Sciatic nerve (tissue), 2 donors: ENCODE measurements around the gene ATXN1. TPM values are rescaled to one million over a fixed set of nuclear protein-coding genes. Genes with fewer than 3 reads are reported as not detected.

Experiments used
- ATAC-seq: fragments of 200-7000 bp; cut with Tn5 transposase; one replicate; pipeline ENCODE4 v1.9.1; 2020; ENCODE audit warnings: mild to moderate bottlenecking, moderate library complexity
- DNase-seq: peaks from one replicate; pipeline ENCODE4 v3.0.0-alpha.2; 2020; ENCODE audit warnings: low spot score
- intact Hi-C: fragments of 100-400 bp; cut with DNase I; formaldehyde crosslinking; loops from one replicate; pipeline ENCODE4 v1.14.2; 2022
- total RNA-seq: library from RNA; stranded (reverse); fragmentation: NEBNext Ultra II Directional; extraction: Animal tissue kit (Norgen Biotek cat#: 25700); gene quantifications from one replicate; pipeline ENCODE4 v1.2.1, GENCODE V29; 2021
- donor health status: DM: no; HTN: no; CAD: no.
- donor health status: DM: no; HTN: no; CAD: no.

ATXN1 gene
- total RNA-seq, 1 donor from 2014 or later: 70.0 TPM

DNA sequence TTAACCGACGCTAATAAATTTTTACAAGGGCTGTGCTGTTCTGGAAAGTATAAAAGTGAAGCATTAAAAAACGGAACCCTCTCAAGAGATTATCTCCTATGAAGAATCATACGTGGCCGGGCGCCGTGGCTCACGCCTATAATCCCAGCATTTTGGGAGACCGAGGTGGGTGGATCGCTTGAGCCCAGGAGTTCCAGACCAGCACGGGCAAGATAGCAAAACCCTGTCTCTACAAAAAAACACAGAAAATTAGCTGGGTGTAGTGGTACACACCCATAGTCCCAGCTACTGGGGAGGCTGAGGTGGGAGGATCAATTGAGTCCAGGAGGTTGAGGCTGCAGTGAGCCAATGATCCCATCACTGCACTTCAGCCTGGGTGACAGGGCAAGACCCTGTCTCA is 439.4 kb downstream of the ATXN1 start:
- intact Hi-C loops: no loop called here
- DNase-seq: peak; percentile 50

GRCh38 chr6:16321341-16321710 is 439.9 kb downstream of the ATXN1 start:
- ATAC-seq: no peak

More for the DNA sequence above, 439.4 kb downstream of the ATXN1 start:
- no peak for ATAC-seq

GRCh38 chr6:16320533-16321340 is 440.5 kb downstream of the ATXN1 start:
- intact Hi-C loops: no loop called here
- DNase-seq: peak; percentile 42
- peak; percentile 29 for ATAC-seq

More at GRCh38 chr6:16321341-16321710, 439.9 kb downstream of the ATXN1 start:
- intact Hi-C loops: no loop called here
- no peak for DNase-seq

- intact Hi-C loops: no loop called here
- peak; percentile 71 for ATAC-seq
- peak; percentile 65 for DNase-seq
These were observed 441.3 kb downstream of the ATXN1 start for GRCh38 chr6:16319813-16320532.

- intact Hi-C loops: no loop called here
- no peak for ATAC-seq
- DNase-seq: no peak
These were observed 442.1 kb downstream of the ATXN1 start for GRCh38 chr6:16318953-16319720.

DNA sequence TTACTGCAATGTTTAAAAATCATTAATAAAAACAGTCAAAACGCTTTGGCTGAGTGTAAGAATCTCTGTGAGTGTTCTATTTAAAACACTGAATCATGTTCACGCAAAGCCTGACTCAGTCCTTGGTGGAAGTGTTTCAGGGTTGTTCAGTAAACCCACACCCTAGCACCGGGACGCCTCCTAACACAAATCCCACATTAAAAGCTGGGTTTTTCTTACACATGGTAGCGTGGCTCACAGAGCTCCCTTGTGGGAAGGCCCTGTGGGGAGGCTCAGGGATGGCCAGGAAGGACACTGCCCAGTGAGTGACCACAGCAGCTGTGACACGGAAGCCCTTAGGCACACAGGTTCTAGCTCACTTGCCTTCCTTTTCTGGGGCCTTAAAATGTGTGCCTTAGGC is 442.7 kb downstream of the ATXN1 start:
- ATAC-seq (no peak), DNase-seq (peak; percentile 34)
- intact Hi-C loops: no loop called here

- ATAC-seq: peak; percentile 19
- intact Hi-C loops: no loop called here
- DNase-seq: no peak
These were observed 444.5 kb downstream of the ATXN1 start for GRCh38 chr6:16316741-16317251.

GRCh38 chr6:16314296-16314695 is 447.0 kb downstream of the ATXN1 start:
- no peak for ATAC-seq
- no peak for DNase-seq
- intact Hi-C loops: loop anchor here (1.0 kb wide), 1 partner anchor 11 kb away; no protein-coding TSS in a partner anchor

- DNase-seq (no peak), ATAC-seq (no peak)
- intact Hi-C loops: loop anchor here (1.0 kb wide), 1 partner anchor 12 kb away; no protein-coding TSS in a partner anchor
These were observed 447.5 kb downstream of the ATXN1 start for GRCh38 chr6:16313732-16314131.

GRCh38 chr6:16311763-16312162 is 449.5 kb downstream of the ATXN1 start:
- no peak for DNase-seq
- no peak for ATAC-seq
- intact Hi-C loops: no loop called here

- ATAC-seq (no peak), DNase-seq (no peak)
- intact Hi-C loops: no loop called here
These were observed 454.9 kb downstream of the ATXN1 start for GRCh38 chr6:16306334-16306733.

GRCh38 chr6:16305788-16306187 is 455.5 kb downstream of the ATXN1 start:
- no peak for ATAC-seq
- intact Hi-C loops: no loop called here
- no peak for DNase-seq

DNA sequence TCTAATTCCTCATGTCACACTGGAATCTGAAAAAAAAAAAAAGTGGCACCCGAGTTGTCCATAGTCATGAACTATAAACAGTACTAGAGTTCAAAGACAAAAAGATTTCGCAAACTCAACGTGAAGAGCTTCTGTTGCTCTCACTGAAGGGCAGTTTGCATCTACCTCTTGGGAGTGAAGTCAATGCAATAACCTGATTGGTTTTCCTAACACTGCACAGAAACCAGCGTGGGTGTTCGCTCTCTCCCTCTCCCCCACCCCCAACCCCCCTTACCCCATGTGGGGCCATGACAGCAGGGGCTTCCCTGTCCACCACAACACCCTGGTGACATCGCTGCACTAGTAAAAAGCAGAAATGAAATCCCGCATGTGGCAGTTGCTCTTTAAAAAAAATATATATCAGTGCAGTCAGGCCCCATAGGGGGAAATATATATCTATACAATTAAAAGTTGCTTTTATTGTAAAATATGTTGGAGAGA is 456.0 kb downstream of the ATXN1 start:
- ATAC-seq (no peak), DNase-seq (no peak)
- intact Hi-C loops: no loop called here

DNA sequence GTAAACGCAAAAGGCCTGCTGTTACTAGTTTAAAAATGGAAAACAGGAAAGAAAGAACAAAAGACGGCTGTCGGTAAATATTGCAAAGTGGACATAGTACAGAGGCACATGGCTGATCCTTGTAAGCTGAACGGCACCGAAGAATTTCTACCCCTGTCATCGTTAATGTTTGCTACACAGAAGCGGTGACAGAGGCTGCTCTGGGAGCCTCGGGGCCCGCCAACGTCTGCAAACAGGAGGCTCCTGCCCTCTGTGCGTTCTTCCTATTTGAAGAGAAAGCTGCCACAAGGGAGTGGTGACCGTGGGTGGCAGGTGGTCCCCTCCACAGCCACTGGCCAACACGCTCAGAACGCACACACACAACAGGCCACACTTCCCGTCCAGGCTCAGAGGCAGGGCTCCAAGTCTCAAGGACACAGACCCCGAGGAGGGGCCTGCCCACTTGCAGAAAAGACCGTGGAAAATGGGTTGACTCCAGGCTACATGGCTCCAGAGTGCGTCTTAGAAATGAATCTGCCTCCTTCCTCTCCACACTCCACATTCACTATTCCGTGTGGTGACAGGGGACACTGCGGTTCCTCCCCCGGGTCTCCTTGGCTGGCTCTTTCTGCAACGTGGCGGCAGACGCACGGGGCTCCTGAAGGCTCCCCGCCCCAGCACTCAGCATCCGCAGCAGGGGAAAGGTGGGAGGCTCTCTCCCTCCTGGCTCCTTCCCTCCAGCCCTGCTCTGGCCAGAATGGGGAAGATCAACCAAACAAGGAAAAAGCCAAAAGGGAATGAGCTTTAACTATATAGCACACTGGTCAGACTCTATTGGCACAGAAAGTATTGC is 458.3 kb downstream of the ATXN1 start:
- ATAC-seq (no peak), DNase-seq (no peak)
- intact Hi-C loops: no loop called here

GRCh38 chr6:16301511-16301910 is 459.7 kb downstream of the ATXN1 start:
- ATAC-seq: no peak
- intact Hi-C loops: no loop called here

GRCh38 chr6:16299861-16300260 is 461.4 kb downstream of the ATXN1 start:
- ATAC-seq (no peak), DNase-seq (no peak)
- intact Hi-C loops: no loop called here

More at GRCh38 chr6:16301511-16301910, 459.7 kb downstream of the ATXN1 start:
- DNase-seq: no peak

DNA sequence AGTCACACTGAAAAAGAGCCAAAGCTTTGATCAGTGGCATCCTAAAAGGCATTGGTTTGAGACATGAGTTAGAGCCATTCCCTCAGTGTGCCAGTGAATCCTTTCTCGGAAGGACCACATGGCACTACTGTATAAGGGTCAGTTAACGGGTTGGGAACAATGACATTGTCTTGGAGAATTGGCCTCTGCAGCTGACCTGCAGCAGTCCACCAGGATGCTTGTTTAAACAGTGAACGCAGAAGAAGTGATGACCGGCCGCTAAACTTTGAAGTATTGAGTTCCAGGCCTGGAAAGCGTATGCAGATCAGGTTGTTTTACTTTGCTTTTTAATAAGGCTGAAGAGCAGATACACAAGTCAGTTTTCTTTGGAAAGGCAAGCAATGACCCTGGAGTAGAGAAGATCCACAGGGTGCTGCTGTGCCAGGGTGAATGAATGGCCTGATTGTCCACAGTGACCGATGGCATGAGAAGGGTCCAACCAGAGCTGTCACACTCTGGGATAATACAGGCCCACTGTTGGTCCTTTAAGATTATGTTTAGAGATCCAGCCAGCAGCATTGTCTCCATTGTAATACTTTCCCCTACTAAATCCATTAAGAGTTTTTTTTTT is 465.1 kb downstream of the ATXN1 start:
- DNase-seq: no peak
- intact Hi-C loops: no loop called here
- ATAC-seq: no peak

- intact Hi-C loops: no loop called here
- no peak for DNase-seq
- ATAC-seq: no peak
These were observed 465.8 kb downstream of the ATXN1 start for GRCh38 chr6:16295471-16295870.
